HG02852 (cell line): ENCODE results near the gene DDA1.
A peak's percentile ranks its signal among the peaks of the same experiment; 100 is the strongest.

Experiments used
- ATAC-seq: cut with Tn5 transposase; IDR thresholded peaks from one replicate; pipeline ENCODE4 v1.9.1; 2021; ENCODE audit warnings: mild to moderate bottlenecking, moderate library complexity; ENCODE audit not compliant: unreplicated experiment

DDA1 gene

GRCh38 chr19:17328517-17329365, 19.4 kb downstream of the DDA1 start:
- ATAC-seq = no peak

GRCh38 chr19:17329366-17330261, 20.3 kb downstream of the DDA1 start:
- no peak for ATAC-seq

- no peak for ATAC-seq
These were observed 21.1 kb downstream of the DDA1 start for GRCh38 chr19:17330262-17331044.

GRCh38 chr19:17331045-17331558, 21.7 kb downstream of the DDA1 start:
- ATAC-seq = no peak

GRCh38 chr19:17332360-17332676, 23.0 kb downstream of the DDA1 start:
- no peak for ATAC-seq

GRCh38 chr19:17332677-17333581, 23.6 kb downstream of the DDA1 start:
- ATAC-seq = no peak

- ATAC-seq = no peak
These were observed 24.4 kb downstream of the DDA1 start for GRCh38 chr19:17333611-17334413.

- ATAC-seq = no peak
These were observed 25.3 kb downstream of the DDA1 start, which contains the start of gene ANO8 for GRCh38 chr19:17334414-17335409. TSS of gene ANO8 (minus strand) at chr19:17334855. CDS start at chr19:17334670, 185 bp downstream.

GRCh38 chr19:17335575-17335974, 26.2 kb downstream of the DDA1 start:
- no peak for ATAC-seq

GRCh38 chr19:17336872-17337674, 27.7 kb downstream of the DDA1 start, which contains the start of gene GTPBP3:
TSS of gene GTPBP3 (plus strand) at chr19:17337553. CDS start at chr19:17337612, 59 bp downstream.
- ATAC-seq = peak; percentile 76

- no peak for ATAC-seq
These were observed 28.5 kb downstream of the DDA1 start for GRCh38 chr19:17337675-17338432.

GRCh38 chr19:17338433-17339078, 29.2 kb downstream of the DDA1 start:
- no peak for ATAC-seq

- ATAC-seq = no peak
These were observed 29.9 kb downstream of the DDA1 start for GRCh38 chr19:17339088-17339741.

GRCh38 chr19:17340302-17340870, 31.0 kb downstream of the DDA1 start:
- ATAC-seq = no peak

- ATAC-seq = no peak
These were observed 31.6 kb downstream of the DDA1 start for GRCh38 chr19:17340871-17341357.
